ENCODE measurements around the gene MTA1. TPM values are rescaled to one million over a fixed set of nuclear protein-coding genes. Genes with fewer than 3 reads are reported as not detected.

Gene MTA1
- total RNA-seq, 2 experiments from 2014 or later, result 103 to 217 TPM

- Histone ChIP-seq H3K4me2 (ENCODE audit: low read length) (no peak overlapping the region), H3K36me3 (ENCODE audit: insufficient read depth, low read length) (no peaks in the 10 kb centered on the region), H4K20me1 (ENCODE audit: insufficient read depth, low read length) (no peaks in the 10 kb centered on the region), H2AFZ (ENCODE audit: low read length) (no peak overlapping the region), H3K4me1 (ENCODE audit: insufficient read depth, low read length, poor library complexity, severe bottlenecking) (peaks cover 16% of the 10 kb centered on the region), H3K27ac (ENCODE audit: low read depth, low read length, poor library complexity, severe bottlenecking) (no peak overlapping the region), H3K9me3 (ENCODE audit: low read length) (no peaks in the 10 kb centered on the region), H3K4me3 (ENCODE audit: low read depth, low read length, poor library complexity, severe bottlenecking) (no peak overlapping the region), H3K79me2 (ENCODE audit: insufficient read depth, low read depth, low read length) (no peaks in the 10 kb centered on the region), H3K9me2 (ENCODE audit: insufficient read depth, low read length) (no peaks in the 10 kb centered on the region)
- CTCF ChIA-PET (ENCODE audit: unreplicated experiment), result no interaction called here
- POLR2A ChIA-PET, result no interaction called here
- DNase-seq (ENCODE audit: low spot score), result no peak
- intact Hi-C loops (cut with micrococcal nuclease; ENCODE audit: unreplicated experiment), result no loop called here
- TF ChIP-seq CTCF (conservative IDR thresholded peaks at IDR 0.05; ENCODE audit: low read length) (no peak), EZH2phosphoT487 (IDR thresholded peaks at IDR 0.05; ENCODE audit: borderline replicate concordance, low read depth, low read length) (no peak)
- BruUV-seq (replicated peaks), result no TSS peak
These were observed 56.6 kb downstream of the MTA1 start for GRCh38 chr14:105476097-105476830.

- H3K27ac ChIP-seq (ENCODE audit: low read depth, low read length, poor library complexity, severe bottlenecking), result no peak overlapping the region
- no peak for TF ChIP-seq EZH2phosphoT487 (IDR thresholded peaks at IDR 0.05; ENCODE audit: borderline replicate concordance, low read depth, low read length)
- no peak for TF ChIP-seq CTCF (conservative IDR thresholded peaks at IDR 0.05; ENCODE audit: low read length)
- no peaks in the 10 kb centered on the region for H3K9me3 ChIP-seq (ENCODE audit: low read length)
- intact Hi-C loops (cut with micrococcal nuclease; ENCODE audit: unreplicated experiment), result no loop called here
- H3K4me1 ChIP-seq (ENCODE audit: insufficient read depth, low read length, poor library complexity, severe bottlenecking), result peaks cover 23% of the 10 kb centered on the region
- H4K20me1 ChIP-seq (ENCODE audit: insufficient read depth, low read length), result no peaks in the 10 kb centered on the region
- H3K36me3 ChIP-seq (ENCODE audit: insufficient read depth, low read length), result no peaks in the 10 kb centered on the region
- H3K9me2 ChIP-seq (ENCODE audit: insufficient read depth, low read length), result no peaks in the 10 kb centered on the region
- no peak overlapping the region for H3K4me2 ChIP-seq (ENCODE audit: low read length)
- H3K79me2 ChIP-seq (ENCODE audit: insufficient read depth, low read depth, low read length), result no peaks in the 10 kb centered on the region
- H2AFZ ChIP-seq (ENCODE audit: low read length), result no peak overlapping the region
- no peak for DNase-seq (ENCODE audit: low spot score)
- ChIA-PET CTCF (ENCODE audit: unreplicated experiment) (no interaction called here), POLR2A (no interaction called here)
- no TSS peak for BruUV-seq (replicated peaks)
- H3K4me3 ChIP-seq (ENCODE audit: low read depth, low read length, poor library complexity, severe bottlenecking), result no peak overlapping the region
These were observed 57.4 kb downstream of the MTA1 start for GRCh38 chr14:105476831-105477659.

Data from OCI-LY7 (cell line).